Liver (tissue), 2 donors: ENCODE data around the gene KIF18B.

ENCODE experiments used
- CTCF ChIP-seq: fragments of 150-350 bp; IDR thresholded peaks from 2 replicates; pipeline ENCODE4 v1.5.1; 2017; ENCODE audit warnings: improper control_type of control experiment, low read depth, low read length; ENCODE audit not compliant: missing input control
- MAX ChIP-seq: IDR thresholded peaks from 2 replicates; pipeline ENCODE4 v1.6.1; 2016; ENCODE audit warnings: antibody characterized with exemption
- donor health status: healthy.

- TF ChIP-seq CTCF (no peak), MAX (no peak)
These were observed 45.3 kb downstream of the KIF18B start for GRCh38 chr17:44902135-44902760.
